GM12801 (cell line): Measurements from ENCODE around the gene ACTN3.

ENCODE experiments used
- TF ChIP-seq, protein P1 (sequence below): IDR thresholded peaks from one replicate; pipeline ENCODE4 v1.5.1; 2011; ENCODE audit warnings: control low read depth; ENCODE audit not compliant: insufficient read length; ENCODE audit errors: extremely low read depth

Gene ACTN3

DNA sequence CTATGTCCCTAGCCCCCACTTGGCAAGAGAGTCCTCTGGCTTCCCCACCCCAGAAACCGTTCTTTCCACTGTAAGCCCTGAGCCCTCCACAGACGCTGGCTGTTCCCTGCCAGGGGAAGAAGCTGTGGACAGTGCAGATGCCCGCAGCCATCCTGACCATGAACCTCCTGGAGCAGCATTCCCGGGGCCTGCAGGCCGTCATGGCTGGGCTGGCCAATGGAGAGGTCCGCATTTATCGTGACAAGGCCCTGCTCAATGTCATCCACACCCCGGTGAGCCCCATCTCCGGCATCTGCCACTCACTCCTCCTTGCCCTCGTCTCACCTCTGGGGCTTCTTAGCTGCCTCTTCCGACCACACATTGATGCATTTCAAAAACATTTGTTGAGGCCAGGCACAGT is 23.1 kb upstream of the ACTN3 start:
- TF ChIP-seq, protein P1, sequence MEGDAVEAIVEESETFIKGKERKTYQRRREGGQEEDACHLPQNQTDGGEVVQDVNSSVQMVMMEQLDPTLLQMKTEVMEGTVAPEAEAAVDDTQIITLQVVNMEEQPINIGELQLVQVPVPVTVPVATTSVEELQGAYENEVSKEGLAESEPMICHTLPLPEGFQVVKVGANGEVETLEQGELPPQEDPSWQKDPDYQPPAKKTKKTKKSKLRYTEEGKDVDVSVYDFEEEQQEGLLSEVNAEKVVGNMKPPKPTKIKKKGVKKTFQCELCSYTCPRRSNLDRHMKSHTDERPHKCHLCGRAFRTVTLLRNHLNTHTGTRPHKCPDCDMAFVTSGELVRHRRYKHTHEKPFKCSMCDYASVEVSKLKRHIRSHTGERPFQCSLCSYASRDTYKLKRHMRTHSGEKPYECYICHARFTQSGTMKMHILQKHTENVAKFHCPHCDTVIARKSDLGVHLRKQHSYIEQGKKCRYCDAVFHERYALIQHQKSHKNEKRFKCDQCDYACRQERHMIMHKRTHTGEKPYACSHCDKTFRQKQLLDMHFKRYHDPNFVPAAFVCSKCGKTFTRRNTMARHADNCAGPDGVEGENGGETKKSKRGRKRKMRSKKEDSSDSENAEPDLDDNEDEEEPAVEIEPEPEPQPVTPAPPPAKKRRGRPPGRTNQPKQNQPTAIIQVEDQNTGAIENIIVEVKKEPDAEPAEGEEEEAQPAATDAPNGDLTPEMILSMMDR = no peak

DNA sequence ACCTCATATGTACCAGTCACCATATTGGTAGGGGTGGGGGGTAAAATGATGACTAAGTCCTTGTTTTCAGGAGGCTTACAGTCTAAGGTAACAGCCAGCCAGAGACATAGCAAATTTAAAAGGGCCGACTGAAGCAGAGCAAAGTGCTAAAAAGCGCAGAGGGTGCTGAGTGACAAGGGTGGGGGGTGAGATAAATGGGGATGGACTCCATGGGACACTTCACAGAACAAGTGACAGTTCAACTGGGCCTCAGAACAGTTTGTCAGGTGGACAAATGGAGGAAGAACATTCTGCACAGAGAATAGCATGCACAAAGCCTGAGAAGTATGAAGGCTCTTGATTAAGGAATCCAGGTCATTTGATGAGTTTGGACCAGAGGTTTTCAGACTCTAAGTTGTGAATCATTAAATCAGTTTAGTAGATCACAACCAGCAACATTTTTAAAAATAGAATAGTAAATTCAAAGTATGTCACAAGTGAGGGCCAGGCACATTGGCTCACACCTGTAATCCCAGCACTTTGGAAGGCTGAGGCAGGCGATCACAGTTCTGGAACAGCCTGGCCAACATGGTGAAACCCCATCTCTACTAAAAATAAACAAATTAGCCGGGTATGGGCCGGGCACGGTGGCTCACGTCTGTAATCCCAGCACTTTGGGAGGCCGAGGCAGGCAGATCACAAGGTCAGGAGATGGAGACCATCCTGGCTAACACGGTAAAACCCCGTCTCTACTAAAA is 22.2 kb upstream of the ACTN3 start:
- TF ChIP-seq, protein P1 = no peak

DNA sequence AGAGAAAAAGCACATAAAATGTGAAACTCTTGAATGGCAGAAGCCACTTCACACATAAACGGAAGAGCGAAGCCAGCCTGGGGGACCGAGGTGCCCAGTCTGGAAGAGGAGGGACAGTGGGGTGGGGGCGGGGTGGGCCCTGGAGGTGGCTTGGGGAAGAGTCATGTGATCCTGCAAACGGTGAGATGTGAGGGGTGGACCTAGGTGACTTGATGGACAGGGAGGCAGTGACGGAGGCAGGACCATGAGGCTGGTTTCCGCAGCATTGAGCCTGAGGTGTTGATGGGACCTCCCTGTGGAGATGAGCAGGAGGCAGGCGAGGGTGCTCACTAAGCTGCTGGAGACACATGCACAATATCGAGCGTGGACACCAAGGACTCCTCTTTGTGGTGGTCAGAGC is 17.6 kb upstream of the ACTN3 start:
- TF ChIP-seq, protein P1 = no peak

DNA sequence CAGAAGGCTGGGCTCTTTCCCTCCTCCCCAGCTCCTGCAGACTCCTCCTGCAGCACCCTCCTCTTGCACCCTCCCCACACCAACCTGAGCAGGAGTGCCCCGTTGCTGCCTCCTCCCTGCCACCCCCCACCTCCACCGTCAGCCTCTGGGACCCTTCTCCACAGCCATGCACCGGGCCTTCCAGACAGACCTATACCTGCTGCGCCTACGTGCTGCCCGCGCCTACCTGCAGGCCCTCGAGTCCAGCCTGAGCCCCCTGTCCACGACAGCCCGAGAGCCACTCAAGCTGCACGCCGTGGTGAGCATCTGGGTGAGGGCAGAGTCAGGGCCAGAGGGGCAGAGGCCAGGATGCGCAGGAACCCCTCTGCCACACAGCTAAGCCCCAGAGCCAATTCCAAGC is 17.0 kb upstream of the ACTN3 start:
- TF ChIP-seq, protein P1 = no peak

DNA sequence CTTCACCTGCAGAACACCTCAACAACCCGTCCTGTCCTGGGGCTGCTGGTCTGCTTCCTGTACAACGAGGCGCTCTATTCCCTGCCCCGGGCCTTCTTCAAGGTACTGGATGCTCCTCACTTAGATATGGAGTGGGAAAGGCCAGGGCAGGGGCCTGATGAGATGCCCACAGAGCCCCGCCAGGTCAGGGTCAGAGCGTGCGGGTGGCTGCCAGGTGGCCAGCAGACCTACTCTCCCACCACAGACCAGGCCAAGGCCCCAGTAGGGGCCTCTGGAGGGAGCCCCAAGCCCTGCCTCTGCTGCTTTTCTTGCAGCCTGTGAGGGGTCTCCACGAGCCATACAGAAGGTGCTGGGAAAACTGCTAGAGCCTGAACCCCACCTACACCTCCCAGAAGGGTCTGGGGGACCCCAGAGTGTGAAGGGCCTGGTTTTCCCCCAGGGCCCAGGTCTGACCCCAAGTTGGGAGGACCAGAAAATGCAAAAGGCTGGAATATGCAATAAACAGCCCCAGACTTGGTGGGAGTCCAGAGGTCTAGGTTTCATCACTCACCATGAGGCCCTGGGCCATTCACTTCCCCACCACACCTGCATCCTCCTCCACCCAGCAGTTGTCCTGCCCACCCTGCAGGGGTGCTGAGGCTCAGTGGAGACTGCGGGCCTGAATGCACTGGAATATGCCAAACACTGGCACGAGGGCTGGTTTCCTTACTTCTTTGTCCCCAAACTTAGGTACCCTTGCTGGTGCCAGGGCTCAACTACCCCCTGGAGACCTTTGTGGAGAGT is 15.6 kb upstream of the ACTN3 start:
- TF ChIP-seq, protein P1 = no peak

DNA sequence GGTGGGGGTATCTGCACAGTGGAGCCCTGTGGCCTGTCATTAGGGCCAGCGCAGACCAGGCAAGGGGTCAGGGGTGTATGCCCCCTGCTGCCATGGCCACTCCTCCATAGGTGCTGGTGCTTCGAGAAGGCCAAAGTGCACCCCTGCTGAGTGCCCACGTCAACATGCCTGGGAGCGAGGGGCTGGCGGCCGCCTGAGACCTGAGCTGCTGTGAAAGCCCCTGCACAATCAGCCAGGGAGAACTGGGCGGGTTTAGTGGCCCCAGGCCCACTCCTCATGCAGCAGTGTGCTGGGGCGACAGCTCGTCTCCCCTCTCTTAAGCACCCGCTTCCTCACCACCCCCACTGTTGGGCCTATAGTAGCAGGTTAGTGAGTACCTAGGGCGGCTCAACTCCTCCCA is 14.9 kb upstream of the ACTN3 start:
- TF ChIP-seq, protein P1 = no peak

DNA sequence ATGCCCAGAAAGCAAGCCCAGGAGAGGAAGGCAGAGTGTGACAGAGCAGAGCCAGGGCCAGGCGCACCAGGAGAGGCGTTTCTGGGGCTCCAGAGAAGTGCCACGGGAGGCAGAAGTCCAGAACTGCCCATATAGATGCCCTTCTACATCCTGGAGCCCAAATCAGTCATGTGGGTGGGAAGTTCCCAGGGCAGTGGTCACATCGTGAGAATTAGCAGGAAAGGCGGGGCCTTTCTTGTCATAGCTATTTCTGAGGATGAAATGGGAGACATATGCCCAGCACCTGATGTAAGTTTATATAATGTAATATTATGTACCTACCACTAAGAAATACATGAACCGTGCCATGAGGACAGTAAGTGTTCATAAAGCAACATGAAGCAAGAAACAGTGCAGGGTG is 13.9 kb upstream of the ACTN3 start:
- TF ChIP-seq, protein P1 = no peak
